ENCODE results near the gene PLCXD3.

The PLCXD3 gene

GRCh38 chr5:41415242-41415641 lies 95.2 kb downstream of the PLCXD3 start:
- no peak for DNase-seq (ENCODE audit: low read depth in 3 of 3)

- DNase-seq (ENCODE audit: low read depth in 3 of 3) = no peak
Measured at GRCh38 chr5:41414598-41414997, 95.8 kb downstream of the PLCXD3 start.

GRCh38 chr5:41413074-41413473 lies 97.3 kb downstream of the PLCXD3 start:
- no peak for DNase-seq (ENCODE audit: low read depth in 3 of 3)

GRCh38 chr5:41412496-41412895 lies 97.9 kb downstream of the PLCXD3 start:
- no peak for DNase-seq (ENCODE audit: low read depth in 3 of 3)

GRCh38 chr5:41410737-41411136 lies 99.7 kb downstream of the PLCXD3 start:
- DNase-seq (ENCODE audit: low read depth in 3 of 3) = no peak

- no peak for DNase-seq (ENCODE audit: low read depth in 3 of 3)
Measured at GRCh38 chr5:41410307-41410706, 100.1 kb downstream of the PLCXD3 start.

- no peak for DNase-seq (ENCODE audit: low read depth in 3 of 3)
Measured at GRCh38 chr5:41408676-41409443, 101.5 kb downstream of the PLCXD3 start.

GRCh38 chr5:41406936-41407335 lies 103.5 kb downstream of the PLCXD3 start:
- no peak for DNase-seq (ENCODE audit: low read depth in 3 of 3)

GRCh38 chr5:41406424-41406823 lies 104.0 kb downstream of the PLCXD3 start:
- no peak for DNase-seq (ENCODE audit: low read depth in 3 of 3)

- DNase-seq (ENCODE audit: low read depth in 3 of 3) = no peak
Measured at GRCh38 chr5:41404757-41405156, 105.6 kb downstream of the PLCXD3 start.

- no peak for DNase-seq (ENCODE audit: low read depth in 3 of 3)
Measured at GRCh38 chr5:41403846-41404245, 106.6 kb downstream of the PLCXD3 start.

GRCh38 chr5:41402845-41403244 lies 107.6 kb downstream of the PLCXD3 start:
- no peak for DNase-seq (ENCODE audit: low read depth in 3 of 3)

GRCh38 chr5:41399839-41400238 lies 110.6 kb downstream of the PLCXD3 start:
- DNase-seq (ENCODE audit: low read depth in 3 of 3) = no peak

- DNase-seq (ENCODE audit: low read depth in 3 of 3) = no peak
Measured at GRCh38 chr5:41392016-41392415, 118.4 kb downstream of the PLCXD3 start.

GRCh38 chr5:41374631-41375030 lies 135.8 kb downstream of the PLCXD3 start:
- DNase-seq (ENCODE audit: low read depth in 3 of 3) = no peak

GRCh38 chr5:41373230-41373629 lies 137.2 kb downstream of the PLCXD3 start:
- DNase-seq (ENCODE audit: low read depth in 3 of 3) = no peak

GRCh38 chr5:41371738-41372137 lies 138.7 kb downstream of the PLCXD3 start:
- DNase-seq (ENCODE audit: low read depth in 3 of 3) = no peak

- DNase-seq (ENCODE audit: low read depth in 3 of 3) = no peak
Measured at GRCh38 chr5:41370482-41370881, 139.9 kb downstream of the PLCXD3 start.

GRCh38 chr5:41369799-41370198 lies 140.6 kb downstream of the PLCXD3 start:
- DNase-seq (ENCODE audit: low read depth in 3 of 3) = no peak

- no peak for DNase-seq (ENCODE audit: low read depth in 3 of 3)
Measured at GRCh38 chr5:41368158-41368557, 142.2 kb downstream of the PLCXD3 start.

GRCh38 chr5:41365369-41365768 lies 145.0 kb downstream of the PLCXD3 start:
- no peak for DNase-seq (ENCODE audit: low read depth in 3 of 3)

GRCh38 chr5:41364346-41364745 lies 146.1 kb downstream of the PLCXD3 start:
- DNase-seq (ENCODE audit: low read depth in 3 of 3) = no peak

- no peak for DNase-seq (ENCODE audit: low read depth in 3 of 3)
Measured at GRCh38 chr5:41363343-41363986, 146.9 kb downstream of the PLCXD3 start.

Data from stimulated activated CD4-positive, alpha-beta T cell treated with anti-CD3 and anti-CD28 coated beads, TNF-alpha, amount 100 ng/mL, for 48 hours (primary cell).